GM12873 (cell line): Measurements from ENCODE around the gene TCFL5.

Experiments
- TF ChIP-seq, protein P1 (sequence below): IDR thresholded peaks from 2 replicates; pipeline ENCODE4 v1.5.1; 2012; ENCODE audit warnings: low read depth, mild to moderate bottlenecking, moderate library complexity, low read length, control low read depth; ENCODE audit not compliant: insufficient read depth; ENCODE audit errors: missing control alignments

The TCFL5 gene

DNA sequence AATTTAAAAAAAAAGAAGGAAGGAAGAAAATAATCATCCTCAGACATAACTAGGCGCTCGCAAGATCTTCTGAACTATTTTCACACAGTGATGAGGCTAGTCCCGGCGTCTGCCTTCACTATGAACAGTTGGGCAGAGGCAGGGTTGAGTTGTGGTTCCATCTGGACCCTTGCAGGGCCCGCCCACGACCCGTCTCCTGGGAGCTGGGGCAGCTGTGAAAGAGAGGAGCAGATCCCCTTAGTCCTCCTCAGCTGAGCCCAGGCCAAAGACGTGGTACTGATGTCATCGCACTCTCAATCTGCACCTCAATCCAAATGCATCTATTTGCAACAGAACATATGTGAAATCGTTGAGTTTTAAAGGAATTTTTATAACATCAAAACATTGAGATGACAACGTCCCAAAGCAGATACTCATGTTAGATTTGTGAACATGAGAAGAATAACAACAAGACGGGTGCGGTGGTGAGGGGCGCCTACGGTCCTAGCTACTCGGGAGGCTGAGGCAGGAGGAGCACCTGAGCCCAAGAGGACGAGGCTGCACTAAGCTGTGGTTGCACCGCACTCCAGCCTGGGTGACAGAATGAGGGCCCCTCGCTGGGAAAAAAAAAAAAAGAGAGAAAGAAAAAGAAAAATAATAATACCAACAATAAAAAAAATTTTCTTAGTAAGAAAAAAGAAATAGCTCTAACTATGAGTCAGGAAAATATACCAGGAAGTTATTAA, 15.3 kb downstream of the TCFL5 start:
- TF ChIP-seq, protein P1, sequence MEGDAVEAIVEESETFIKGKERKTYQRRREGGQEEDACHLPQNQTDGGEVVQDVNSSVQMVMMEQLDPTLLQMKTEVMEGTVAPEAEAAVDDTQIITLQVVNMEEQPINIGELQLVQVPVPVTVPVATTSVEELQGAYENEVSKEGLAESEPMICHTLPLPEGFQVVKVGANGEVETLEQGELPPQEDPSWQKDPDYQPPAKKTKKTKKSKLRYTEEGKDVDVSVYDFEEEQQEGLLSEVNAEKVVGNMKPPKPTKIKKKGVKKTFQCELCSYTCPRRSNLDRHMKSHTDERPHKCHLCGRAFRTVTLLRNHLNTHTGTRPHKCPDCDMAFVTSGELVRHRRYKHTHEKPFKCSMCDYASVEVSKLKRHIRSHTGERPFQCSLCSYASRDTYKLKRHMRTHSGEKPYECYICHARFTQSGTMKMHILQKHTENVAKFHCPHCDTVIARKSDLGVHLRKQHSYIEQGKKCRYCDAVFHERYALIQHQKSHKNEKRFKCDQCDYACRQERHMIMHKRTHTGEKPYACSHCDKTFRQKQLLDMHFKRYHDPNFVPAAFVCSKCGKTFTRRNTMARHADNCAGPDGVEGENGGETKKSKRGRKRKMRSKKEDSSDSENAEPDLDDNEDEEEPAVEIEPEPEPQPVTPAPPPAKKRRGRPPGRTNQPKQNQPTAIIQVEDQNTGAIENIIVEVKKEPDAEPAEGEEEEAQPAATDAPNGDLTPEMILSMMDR, result no peak

GRCh38 chr20:62845416-62846160, 16.0 kb downstream of the TCFL5 start:
- TF ChIP-seq, protein P1, result no peak

GRCh38 chr20:62844182-62844581, 17.4 kb downstream of the TCFL5 start:
- TF ChIP-seq, protein P1, result no peak

DNA sequence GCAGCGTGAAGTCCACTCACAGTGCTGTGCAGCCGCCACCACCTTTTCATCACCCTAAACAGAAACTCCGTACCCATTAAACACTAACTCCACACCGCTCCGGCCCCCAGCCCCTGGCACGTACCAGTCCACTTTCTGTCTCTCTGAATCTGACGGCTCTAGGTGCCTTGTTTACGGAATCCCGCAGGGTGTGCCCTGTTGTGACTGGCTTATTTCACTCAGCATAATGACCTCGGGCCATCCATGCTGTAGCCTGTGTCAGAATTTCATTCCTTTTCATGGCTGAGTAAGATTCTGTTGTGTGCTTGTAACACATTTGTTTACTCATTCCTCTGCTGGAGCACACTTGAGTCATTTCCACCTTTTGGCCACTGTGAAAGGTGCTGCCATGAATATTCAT, 18.0 kb downstream of the TCFL5 start:
- TF ChIP-seq, protein P1, result no peak

DNA sequence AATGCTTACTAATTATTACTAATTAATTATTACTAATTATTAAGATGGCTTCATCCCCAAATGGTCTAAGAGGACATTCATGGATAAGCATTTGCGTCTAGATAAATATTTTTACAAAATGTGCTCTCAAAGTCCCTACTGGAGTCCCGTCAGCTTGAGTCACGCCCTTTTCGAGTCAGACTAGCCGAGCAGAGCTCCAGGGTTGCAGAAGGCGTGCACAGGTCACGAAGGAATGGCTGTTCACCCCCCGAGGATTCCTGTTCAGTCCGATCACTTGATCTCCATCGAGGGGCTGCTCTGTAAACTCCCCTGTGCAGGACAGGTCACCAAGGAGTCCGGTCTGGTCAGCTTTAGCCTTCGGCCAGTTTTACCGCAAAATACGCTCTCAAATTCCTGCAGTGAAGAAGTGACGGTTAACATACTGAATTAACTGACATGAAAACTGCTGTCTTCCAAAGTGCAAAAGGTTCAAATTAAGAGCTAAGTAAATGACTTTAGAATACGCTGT, 19.9 kb downstream of the TCFL5 start:
- TF ChIP-seq, protein P1, result no peak

DNA sequence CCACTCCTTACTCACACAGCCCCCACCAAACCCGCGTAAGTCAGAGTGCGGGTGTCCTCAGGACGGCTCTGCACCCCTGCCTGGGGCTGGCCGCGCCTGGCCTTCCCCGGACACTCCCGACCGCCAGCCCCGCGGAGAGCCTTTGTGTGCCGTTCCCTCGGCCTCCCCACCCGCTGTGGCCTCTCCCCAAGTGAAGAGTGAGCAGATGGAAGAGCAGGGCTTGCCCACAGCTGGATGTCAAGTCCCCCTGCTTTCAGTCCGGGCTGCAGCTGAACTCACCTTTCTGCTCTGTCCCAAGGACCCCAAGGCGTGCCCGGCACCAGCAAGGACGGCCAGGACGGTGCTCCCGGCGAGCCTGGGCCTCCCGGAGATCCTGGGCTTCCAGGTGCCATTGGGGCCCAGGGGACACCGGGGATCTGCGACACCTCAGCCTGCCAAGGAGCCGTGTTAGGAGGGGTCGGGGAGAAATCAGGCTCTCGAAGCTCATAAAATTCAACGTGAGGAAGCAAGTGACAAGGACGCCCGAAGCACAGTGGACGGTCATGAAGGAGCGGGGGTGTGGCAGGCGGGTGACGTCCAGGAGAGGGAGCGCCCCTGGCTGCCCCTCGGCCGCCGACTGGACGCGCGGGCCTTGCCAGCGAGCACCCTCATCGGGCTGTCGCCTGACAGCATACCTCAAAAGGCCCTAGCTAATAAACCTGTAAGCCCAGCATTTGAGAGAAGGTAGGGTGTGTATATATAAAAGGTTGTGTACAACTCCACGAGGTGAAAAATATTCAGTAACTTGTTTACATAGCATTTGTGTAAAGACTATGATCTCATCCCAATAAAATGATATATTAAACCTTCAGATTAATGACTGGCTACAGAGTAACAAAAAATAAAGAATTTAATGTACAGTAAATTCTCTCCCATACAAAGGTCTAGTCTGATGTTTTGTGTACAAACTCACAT, 21.1 kb downstream of the TCFL5 start:
- TF ChIP-seq, protein P1, result no peak
